K562 (cell line): Measurements from ENCODE around the gene SLC27A2. TPM values are rescaled to one million over a fixed set of nuclear protein-coding genes. Genes with fewer than 3 reads are reported as not detected.
"Not testable (repeated sequence)": the region's sequence is repeated elsewhere in the genome, so short reads cannot be mapped to it uniquely, and the experiment has no call there.

Experiments used
- ATAC-seq: fragments of 200-7000 bp; cut with Tn5 transposase; 3 replicates; pipeline ENCODE4 v1.9.1; 2020; ENCODE audit warnings: moderate library complexity
- BruUV-seq: library from RNA; stranded (reverse); fragments of 400-500 nt; replicated peaks from 2 replicates; lab custom pipeline; 2021; lab: Mats Ljungman, UMichigan
- CTCF ChIA-PET: fragments of 300-600 bp; formaldehyde crosslinking; extraction: SDS; loops from one replicate; lab custom pipeline; 2021; ENCODE audit warnings: low intra/inter-chr PET ratio; lab: Yijun Ruan, JAX
- POLR2A ChIA-PET: fragments of 300-600, 350-650 bp; sonication (Branson Sonifier 250); formaldehyde crosslinking; extraction: SDS; loops from one replicate; lab custom pipeline; 2021; ENCODE audit warnings: antibody characterized with exemption, inconsistent platforms; lab: Yijun Ruan, JAX
- DNase-seq, 4 experiments: peaks; one replicate each; pipeline versions ENCODE4 v3.0.0 to v3.0.0-alpha.2; 2011 to 2018; ENCODE audit warnings: low spot score in 3 of 4, mixed read lengths in 3 of 4; ENCODE audit errors: extremely low read depth in 1 of 4
- FAIRE-seq: peaks from 2 replicates; lab custom pipeline; 2011; peaks lifted over from hg19 to GRCh38; lab: Jason Lieb, UNC
- H2AFZ ChIP-seq: 2 replicates; pipeline ENCODE4 v1.6.0; 2011; ENCODE audit warnings: low read depth, low read length, control low read depth, inconsistent platforms
- H3K27ac ChIP-seq: fragments of 200-600 bp; 3 replicates; pipeline ENCODE4 v1.8.0; 2011; ENCODE audit warnings: low read depth, mild to moderate bottlenecking, control low read depth, inconsistent platforms, low read length, moderate library complexity, mixed read lengths; ENCODE audit errors: extremely low read depth
- H3K27me3 ChIP-seq, 2 experiments: fragments of 300-600 bp in 1 of 2; 2 replicates in 1 of 2; 3 replicates in 1 of 2; pipeline versions ENCODE4 v1.6.0 to v1.8.0; 2011; ENCODE audit warnings: inconsistent platforms in 2 of 2, low read length in 2 of 2, mild to moderate bottlenecking in 1 of 2, mixed read lengths in 1 of 2, moderate library complexity in 1 of 2; ENCODE audit not compliant: control insufficient read depth in 2 of 2, insufficient read depth in 2 of 2
- H3K36me3 ChIP-seq: fragments of 300-600 bp; 3 replicates; pipeline ENCODE4 v1.8.0; 2011; ENCODE audit warnings: mild to moderate bottlenecking, low read length, inconsistent platforms; ENCODE audit not compliant: control insufficient read depth, insufficient read depth
- H3K4me1 ChIP-seq, 2 experiments: fragments of 200-600 bp in 1 of 2; replicated peaks in 1 of 2; 2 replicates in 1 of 2; 3 replicates in 1 of 2; pipeline versions ENCODE4 v1.5.1 to v1.8.0; 2011; ENCODE audit warnings: inconsistent platforms in 2 of 2, low read length in 2 of 2, mild to moderate bottlenecking in 1 of 2, mixed read lengths in 1 of 2, moderate library complexity in 1 of 2; ENCODE audit not compliant: control insufficient read depth in 2 of 2, insufficient read depth in 2 of 2
- H3K4me2 ChIP-seq: 2 replicates; pipeline ENCODE4 v1.6.1; 2011; ENCODE audit warnings: low read length, control low read depth, inconsistent platforms, mixed read lengths; ENCODE audit not compliant: insufficient read depth
- H3K4me3 ChIP-seq: fragments of 200-600 bp; sonication (generic), shearing (Covaris generic); 2 replicates; pipeline ENCODE4 v1.5.1; 2016; ENCODE audit warnings: control low read depth, inconsistent platforms
- H3K79me2 ChIP-seq: fragments of 200-600 bp; 3 replicates; pipeline ENCODE4 v1.8.0; 2011; ENCODE audit warnings: low read length, inconsistent platforms; ENCODE audit not compliant: control insufficient read depth, insufficient read depth
- H3K9ac ChIP-seq, 2 experiments: 2 replicates each; pipeline versions ENCODE4 v1.6.0 to v1.6.1; 2011; ENCODE audit warnings: low read depth in 2 of 2, low read length in 2 of 2, control low read depth in 1 of 2, inconsistent platforms in 1 of 2, mild to moderate bottlenecking in 1 of 2, mixed read lengths in 1 of 2; ENCODE audit not compliant: insufficient read depth in 1 of 2
- H3K9me1 ChIP-seq: one replicate; pipeline ENCODE4 v1.6.0; 2011; ENCODE audit warnings: inconsistent platforms, mild to moderate bottlenecking, low read length, moderate library complexity; ENCODE audit not compliant: control insufficient read depth, insufficient read depth
- H3K9me3 ChIP-seq: replicated peaks from 2 replicates; pipeline ENCODE4 v1.5.1; 2011; ENCODE audit warnings: low read depth, low read length, inconsistent platforms; ENCODE audit not compliant: control insufficient read depth, insufficient read depth
- H4K20me1 ChIP-seq: replicated peaks from 2 replicates; pipeline ENCODE4 v1.6.1; 2011; ENCODE audit warnings: low read length, inconsistent platforms, mixed read lengths; ENCODE audit not compliant: control insufficient read depth, insufficient read depth
- AFF4 ChIP-seq: sonication (generic); formaldehyde crosslinking; IDR thresholded peaks from 2 replicates; pipeline ENCODE4 v1.8.0; 2023; ENCODE audit warnings: mild to moderate bottlenecking, missing genetic modification reagents
- ATF7 ChIP-seq: fragments of 450-650 bp; IDR thresholded peaks from 2 replicates; pipeline ENCODE4 v1.7.1; 2014; ENCODE audit warnings: mild to moderate bottlenecking, moderate library complexity
- BCOR ChIP-seq: fragments of 450-650 bp; IDR thresholded peaks from 2 replicates; pipeline ENCODE4 v1.6.1; 2016
- BRD4 ChIP-seq: fragments of 200-600 bp; sonication (generic); IDR thresholded peaks from 2 replicates; pipeline ENCODE4 v1.6.1; 2017; ENCODE audit warnings: inconsistent platforms
- CBFA2T3 ChIP-seq: fragments of 450-650 bp; IDR thresholded peaks from 2 replicates; pipeline ENCODE4 v1.6.1; 2017
- HMG20A ChIP-seq: fragments of 450-650 bp; formaldehyde crosslinking; conservative IDR thresholded peaks from 2 replicates; pipeline ENCODE4 v1.4.0; 2020; ENCODE audit warnings: mild to moderate bottlenecking, mixed read lengths
- KAT7 ChIP-seq: sonication (generic); formaldehyde crosslinking; IDR thresholded peaks from 2 replicates; pipeline ENCODE4 v1.8.0; 2022; ENCODE audit warnings: missing genetic modification reagents, mild to moderate bottlenecking, borderline replicate concordance
- NFRKB ChIP-seq: fragments of 450-650 bp; IDR thresholded peaks from 2 replicates; pipeline ENCODE4 v1.6.1; 2016; ENCODE audit warnings: low read depth
- RCOR1 ChIP-seq, 2 experiments: IDR thresholded peaks; 2 replicates each; pipeline ENCODE4 v1.6.1; 2012; ENCODE audit warnings: low read depth in 2 of 2, low read length in 2 of 2, borderline replicate concordance in 1 of 2, improper control_type of control experiment in 1 of 2
- ZNF146 ChIP-seq: IDR thresholded peaks from one replicate; pipeline ENCODE4 v1.6.1; 2018; ENCODE audit warnings: missing compliant biosample characterization; ENCODE audit not compliant: unreplicated experiment
- ZNF699 ChIP-seq: fragments of 250-450 bp; sonication (Bioruptor Pico); IDR thresholded peaks from 2 replicates; pipeline ENCODE4 v1.8.0; 2021; ENCODE audit warnings: mild to moderate bottlenecking, moderate library complexity; ENCODE audit not compliant: insufficient replicate concordance
- WGBS: fragments of 100-300 bp; shearing (Covaris generic); methylation state at CpG from one replicate; pipeline ENCODE4 v1.1.6; 2016; ENCODE audit warnings: low coverage, mixed read lengths; ENCODE audit not compliant: insufficient coverage; ENCODE audit errors: missing lambda C conversion rate; 5-methylcytosine and 5-hydroxymethylcytosine counted together
- in situ Hi-C: fragments of 300-500 bp; cut with MboI; formaldehyde crosslinking; loops from 4 replicates; pipeline ENCODE4 v1.15.0; 2018; ENCODE audit warnings: inconsistent platforms, mixed read lengths
- intact Hi-C: fragments of 100-400 bp; cut with micrococcal nuclease; formaldehyde crosslinking; loops from 2 replicates; pipeline ENCODE4 v1.14.2; 2022
- polyA plus RNA-seq, 8 experiments: library from polyadenylated mRNA; depleted of rRNA in 4 of 8; stranded (reverse) in 5 of 8; unstranded in 3 of 8; fragments of >200 nt; fragmentation: Nextera tagmentation in 2 of 8; fragmentation: Illumina TruSeq in 1 of 8; extraction: Ambion mirVana in 2 of 8; extraction: Trizol in 1 of 8; gene quantifications; 2 replicates each; pipeline versions ENCODE4 v1.2.1 to v1.2.3, GENCODE V29; 2011 to 2014; ENCODE audit warnings: inconsistent platforms in 1 of 8, missing spikeins in 1 of 8
- total RNA-seq, 7 experiments: library from RNA; depleted of rRNA in 6 of 7; stranded (reverse); fragments of >200 nt in 6 of 7; fragmentation: Illumina TruSeq in 2 of 7; extraction: Trizol in 2 of 7; gene quantifications; 2 replicates each; pipeline versions ENCODE4 v1.2.1 to v1.2.3, GENCODE V29; 2011 to 2021; ENCODE audit warnings: low replicate concordance in 1 of 7

Gene SLC27A2
- total and polyA plus RNA-seq, 9 of the 15 experiments (the other 6 are each of a cell fraction or from before 2014, with no cell fraction given): 4.9 to 38.0 (median 22.7) TPM

- H3K27me3 ChIP-seq, H3K27ac ChIP-seq, BruUV-seq, H3K36me3 ChIP-seq, CTCF ChIA-PET, ATAC-seq, H3K4me2 ChIP-seq, H3K9ac ChIP-seq, DNase-seq, H3K9me1 ChIP-seq, H3K4me3 ChIP-seq, H3K9me3 ChIP-seq, POLR2A ChIA-PET, H2AFZ ChIP-seq, intact Hi-C loops, FAIRE-seq, H3K79me2 ChIP-seq, H4K20me1 ChIP-seq: not testable (repeated sequence)
- TF ChIP-seq BCOR: 0 out of 2 replicates have a peak, but pooled peaks have one; percentile 40
- peak; percentile 58 for TF ChIP-seq ZNF146 (CRISPR knock-in tag)
- peaks cover 0 to 19% of the 10 kb centered on the region in 2 experiments; a peak in 2 of 5 replicates for H3K4me1 ChIP-seq
- 42% methylated on average over 3 of the region's 3 CpGs for WGBS
- in situ Hi-C loops: loop anchor here (25.0 kb wide), 1 partner anchor 1770 kb away; no protein-coding TSS in a partner anchor
Observed at GRCh38 chr15:50132251-50132984, 49.6 kb upstream of the SLC27A2 start.

- no TSS peak for BruUV-seq
- H3K4me1 ChIP-seq: peaks cover 0 to 22% of the 10 kb centered on the region in 2 experiments; a peak in 2 of 5 replicates
- H3K27me3 ChIP-seq: no peaks in the 10 kb centered on the region
- intact Hi-C loops (no loop called here), in situ Hi-C loops (loop anchor here (25.0 kb wide), 1 partner anchor 1772 kb away; no protein-coding TSS in a partner anchor)
- WGBS: 3% methylated on average over 2 of the region's 2 CpGs
- no peak overlapping the region for H3K9ac ChIP-seq
- peak in 2 of 4 experiments; percentile 18 to 45 for DNase-seq
- H3K36me3 ChIP-seq: no peaks in the 10 kb centered on the region
- no peaks in the 10 kb centered on the region for H3K9me3 ChIP-seq
- H4K20me1 ChIP-seq: no peaks in the 10 kb centered on the region
- peak; percentile 61 for ATAC-seq
- H3K9me1 ChIP-seq: no peaks in the 10 kb centered on the region
- POLR2A ChIA-PET: interaction anchor here (0.9 kb wide), 1 partner anchor 15 kb away, joined by 3 read pairs; the partner anchor contains the start of gene ATP8B4
- no peak overlapping the region for H3K4me3 ChIP-seq
- peak; percentile 72 for FAIRE-seq
- peak overlapping the region; percentile 24; the same call in 2 of the 3 replicates for H3K27ac ChIP-seq
- no peaks in the 10 kb centered on the region for H3K79me2 ChIP-seq
- no peak overlapping the region for H2AFZ ChIP-seq
- H3K4me2 ChIP-seq: peak overlapping the region; percentile 10; the same call in 1 of the 2 replicates
- CTCF ChIA-PET: interaction anchor here (0.6 kb wide), 2 partner anchors 79 to 892 kb away, joined by 3 read pairs; no protein-coding TSS in a partner anchor
- no peak for TF ChIP-seq KAT7 (CRISPR knock-in tag)
- TF ChIP-seq ATF7: peak; percentile 67
- no peak for TF ChIP-seq BRD4
- peak in 1 of 2 experiments; percentile 26; a peak in 1 of 4 replicates for TF ChIP-seq RCOR1 (IDR thresholded peaks at IDR 0.05; ENCODE audit: borderline replicate concordance in 1 of 2, low read depth in 2 of 2, low read length in 2 of 2)
- peak; percentile 70; the same call in 1 of the 2 replicates for TF ChIP-seq HMG20A (CRISPR knock-in tag)
- no peak for TF ChIP-seq NFRKB
- no peak for TF ChIP-seq ZNF699 (CRISPR knock-in tag)
- peak; percentile 70 for TF ChIP-seq CBFA2T3
- no peak for TF ChIP-seq AFF4
Observed at GRCh38 chr15:50134524-50135024, 47.4 kb upstream of the SLC27A2 start.
